Astrocyte (in vitro differentiated cells and primary cell): Measurements from ENCODE around the gene CNOT4.
"Not testable (repeated sequence)": the region's sequence is repeated elsewhere in the genome, so short reads cannot be mapped to it uniquely, and the experiment has no call there.

Source experiments
- CTCF ChIP-seq: IDR thresholded peaks from 2 replicates; pipeline ENCODE4 v1.5.1; 2011; ENCODE audit warnings: low read depth, mild to moderate bottlenecking, inconsistent platforms, low read length, moderate library complexity; ENCODE audit not compliant: insufficient read depth
- EZH2 ChIP-seq: IDR thresholded peaks from 2 replicates; pipeline ENCODE4 v1.6.1; 2012; ENCODE audit warnings: mild to moderate bottlenecking, low read length, inconsistent platforms; ENCODE audit not compliant: insufficient read depth

GRCh38 chr7:135320953-135321352, 188.9 kb downstream of the CNOT4 start:
- not testable (repeated sequence) for TF ChIP-seq EZH2, CTCF
